GM12801 (cell line): ENCODE measurements around the gene ZNF683.

ENCODE experiments used
- TF ChIP-seq, protein P1 (sequence below): IDR thresholded peaks from one replicate; pipeline ENCODE4 v1.5.1; 2011; ENCODE audit warnings: control low read depth; ENCODE audit not compliant: insufficient read length; ENCODE audit errors: extremely low read depth

Gene ZNF683

DNA sequence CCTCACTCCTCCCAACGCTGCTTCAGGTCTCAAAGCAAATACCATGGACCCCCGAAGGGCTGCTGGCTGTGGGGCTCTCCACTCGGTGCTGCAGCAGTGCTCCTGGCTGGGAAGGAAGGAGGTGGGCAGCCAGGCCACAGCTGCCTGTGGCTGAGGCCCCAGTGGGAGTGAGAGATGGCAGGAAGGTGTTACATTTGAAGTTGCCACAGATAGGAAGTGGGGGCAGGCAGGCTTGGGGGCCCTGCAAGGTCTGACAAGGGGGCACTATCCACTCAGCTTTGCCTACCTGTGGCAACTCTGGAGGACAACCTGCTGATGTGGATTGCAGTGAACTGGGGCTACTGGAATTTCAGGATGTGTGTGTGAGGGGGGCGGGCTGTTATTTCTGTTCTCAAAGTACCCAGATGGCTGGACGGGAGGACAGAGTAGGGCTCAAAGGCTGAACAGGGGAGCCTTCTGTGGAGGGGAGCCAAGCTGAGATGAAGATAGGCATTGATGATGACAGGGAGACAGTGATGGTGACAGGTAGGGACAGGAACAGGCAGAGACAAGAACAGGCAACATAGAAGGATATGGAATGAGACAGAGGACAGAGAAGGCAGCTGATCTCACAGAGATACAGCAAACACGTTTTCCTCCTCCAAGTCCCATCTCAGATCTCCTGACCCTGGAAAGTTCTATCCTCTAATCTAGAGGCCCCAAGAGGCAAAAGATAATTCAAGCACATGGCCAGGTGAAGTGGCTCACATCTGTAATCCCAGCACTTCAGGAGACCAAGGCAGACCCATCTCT, 1.8 kb downstream of the ZNF683 start:
- TF ChIP-seq, protein P1, sequence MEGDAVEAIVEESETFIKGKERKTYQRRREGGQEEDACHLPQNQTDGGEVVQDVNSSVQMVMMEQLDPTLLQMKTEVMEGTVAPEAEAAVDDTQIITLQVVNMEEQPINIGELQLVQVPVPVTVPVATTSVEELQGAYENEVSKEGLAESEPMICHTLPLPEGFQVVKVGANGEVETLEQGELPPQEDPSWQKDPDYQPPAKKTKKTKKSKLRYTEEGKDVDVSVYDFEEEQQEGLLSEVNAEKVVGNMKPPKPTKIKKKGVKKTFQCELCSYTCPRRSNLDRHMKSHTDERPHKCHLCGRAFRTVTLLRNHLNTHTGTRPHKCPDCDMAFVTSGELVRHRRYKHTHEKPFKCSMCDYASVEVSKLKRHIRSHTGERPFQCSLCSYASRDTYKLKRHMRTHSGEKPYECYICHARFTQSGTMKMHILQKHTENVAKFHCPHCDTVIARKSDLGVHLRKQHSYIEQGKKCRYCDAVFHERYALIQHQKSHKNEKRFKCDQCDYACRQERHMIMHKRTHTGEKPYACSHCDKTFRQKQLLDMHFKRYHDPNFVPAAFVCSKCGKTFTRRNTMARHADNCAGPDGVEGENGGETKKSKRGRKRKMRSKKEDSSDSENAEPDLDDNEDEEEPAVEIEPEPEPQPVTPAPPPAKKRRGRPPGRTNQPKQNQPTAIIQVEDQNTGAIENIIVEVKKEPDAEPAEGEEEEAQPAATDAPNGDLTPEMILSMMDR, result no peak

DNA sequence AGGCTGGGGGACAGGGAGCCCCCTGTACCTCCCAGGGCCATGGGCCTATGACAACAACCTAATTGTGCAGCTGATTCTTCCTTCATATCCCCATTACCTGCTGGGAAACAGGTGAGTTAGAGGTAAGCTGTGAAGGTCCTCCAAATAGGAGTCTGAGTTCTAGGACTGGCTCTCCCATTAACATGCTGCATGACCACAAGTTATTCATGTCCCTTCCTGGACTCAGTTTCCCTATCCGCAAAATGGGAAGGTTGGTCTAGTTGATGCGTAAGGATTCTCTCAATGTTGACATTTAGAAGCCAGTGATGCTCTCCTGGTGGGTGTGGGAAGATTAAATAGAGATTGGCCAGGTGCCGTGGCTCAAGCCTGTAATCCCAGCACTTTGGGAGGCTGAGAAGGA, 4.1 kb downstream of the ZNF683 start:
- TF ChIP-seq, protein P1, result no peak

DNA sequence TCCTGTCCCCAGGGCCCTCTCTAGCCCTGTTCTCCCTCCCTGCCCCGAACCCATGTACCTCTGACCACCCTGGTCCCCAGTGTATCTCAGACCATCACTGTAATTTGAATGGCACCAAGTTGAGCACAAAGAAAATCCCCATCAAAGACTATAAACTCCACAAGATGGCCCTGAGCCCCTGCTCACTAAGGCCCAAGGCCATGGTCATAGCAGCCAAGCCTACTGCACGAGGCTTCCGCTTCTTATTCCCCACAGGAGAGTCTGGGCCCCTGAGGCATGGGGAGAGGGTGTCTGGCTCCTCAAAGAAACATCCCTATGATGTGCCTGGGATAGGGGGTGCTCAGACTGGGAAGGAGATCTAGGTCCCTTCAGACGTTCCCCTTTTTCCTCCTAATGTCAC, 4.5 kb downstream of the ZNF683 start:
- TF ChIP-seq, protein P1, result no peak

DNA sequence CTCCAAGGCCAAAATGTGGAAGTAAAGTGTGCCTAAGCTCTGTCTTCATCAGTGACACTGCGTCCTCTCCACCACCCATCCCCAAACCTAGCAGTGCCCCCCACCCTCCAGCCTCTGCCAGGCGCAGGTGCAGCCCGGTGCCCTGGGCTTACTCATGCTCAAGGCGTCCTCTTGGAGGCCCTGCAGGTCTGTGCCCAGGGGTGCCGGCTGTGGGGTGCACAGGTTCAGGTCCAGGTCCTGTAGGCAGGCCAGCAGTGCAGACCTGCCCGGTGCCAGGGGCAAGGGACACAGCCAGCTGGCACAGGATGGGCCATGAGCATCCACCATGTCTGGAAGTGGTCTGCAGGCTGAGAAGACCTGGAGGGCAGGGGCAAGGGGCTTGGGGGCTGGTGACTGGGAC, 5.1 kb downstream of the ZNF683 start:
- TF ChIP-seq, protein P1, result no peak

DNA sequence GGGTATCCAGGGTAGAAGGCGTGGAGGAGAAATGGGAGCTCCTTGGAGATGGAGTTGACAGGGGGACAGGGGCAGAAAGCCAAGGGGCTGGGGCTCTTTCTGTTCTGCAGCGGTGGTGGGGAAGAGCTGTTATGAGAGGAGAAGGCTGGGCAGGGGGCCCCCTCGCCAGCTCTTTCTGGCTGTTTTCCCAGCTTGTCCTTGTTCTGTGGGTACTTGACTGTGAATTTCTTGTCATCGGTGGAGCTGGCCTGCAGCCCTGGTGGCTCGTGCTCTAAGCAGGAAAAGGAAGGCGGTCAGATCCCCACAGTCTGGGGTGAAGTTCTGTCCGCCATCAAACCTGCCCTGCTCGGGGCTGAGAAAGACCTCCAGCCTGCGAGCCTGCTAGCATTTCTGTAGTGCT, 7.6 kb downstream of the ZNF683 start:
- TF ChIP-seq, protein P1, result no peak

DNA sequence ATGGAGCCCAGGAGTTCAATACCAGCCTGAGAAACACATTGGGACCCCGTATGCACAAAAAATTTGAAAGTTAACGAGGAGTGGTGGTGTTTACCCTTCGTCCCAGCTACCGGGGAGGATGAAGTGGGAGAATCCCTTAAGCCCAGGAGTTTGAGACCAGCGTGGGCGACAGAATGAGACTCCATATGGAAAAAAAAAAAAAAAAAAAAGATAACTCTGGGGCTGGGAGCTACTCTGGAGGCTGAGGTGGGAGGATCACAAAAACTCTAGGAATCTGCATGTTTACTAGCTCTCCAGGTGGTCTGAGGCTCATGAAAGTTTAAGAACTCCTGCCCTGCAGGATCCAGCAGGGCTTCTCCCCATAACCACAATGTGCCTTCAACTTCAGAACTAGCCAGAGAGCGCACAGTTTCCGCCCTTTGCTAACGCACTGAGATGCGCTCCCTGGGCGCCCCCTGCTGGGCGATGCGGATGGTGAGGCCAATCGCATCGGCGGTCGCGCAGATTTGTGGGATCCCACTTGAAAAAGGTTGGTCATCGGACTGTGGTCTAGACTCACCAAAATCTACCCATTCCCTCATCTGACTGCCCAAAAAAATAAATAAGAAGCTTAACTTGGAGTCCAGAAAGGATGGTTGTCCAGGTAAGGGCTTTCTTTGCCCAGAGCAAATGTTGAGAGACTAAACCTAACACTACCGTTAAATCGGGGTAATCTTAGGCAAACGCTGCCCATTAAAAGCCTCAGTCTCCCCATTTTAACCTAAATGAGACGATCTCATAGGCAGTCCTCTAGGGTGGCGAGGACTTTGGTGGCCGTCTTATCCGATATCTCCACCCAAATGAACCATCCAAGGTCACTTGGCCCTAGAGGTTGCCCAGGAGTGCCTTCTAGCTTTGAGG, 8.8 kb downstream of the ZNF683 start:
- TF ChIP-seq, protein P1, result peak; percentile 73

DNA sequence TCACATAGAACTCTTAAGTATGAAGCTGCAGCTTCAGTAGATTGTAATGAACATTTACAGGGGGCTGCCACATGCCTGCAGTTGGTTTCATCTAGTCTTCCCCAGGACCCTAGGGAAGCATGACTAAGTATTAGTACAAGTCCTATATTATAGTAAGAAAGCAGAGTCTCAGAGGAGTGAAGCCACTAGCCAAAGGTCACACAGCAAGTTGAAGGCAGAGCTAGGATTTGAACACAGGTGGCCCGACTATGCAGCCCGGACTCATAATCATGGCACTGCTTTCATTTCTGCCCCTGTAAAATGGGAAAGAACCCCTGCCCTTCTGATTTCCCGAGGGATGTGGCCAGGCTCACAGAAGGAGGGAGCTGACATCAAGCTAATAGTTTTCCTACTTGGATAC, 10.2 kb downstream of the ZNF683 start:
- TF ChIP-seq, protein P1, result no peak
